Kidney (tissue), 14 donors: ENCODE data around the gene GRIA4. TPM values are rescaled to one million over a fixed set of nuclear protein-coding genes. Genes with fewer than 3 reads are reported as not detected.

Experiments
- DNase-seq, 5 donors: peaks; one replicate each; pipeline ENCODE4 v3.0.0-alpha.2; 2013 to 2020
- FAIRE-seq: peaks from 2 replicates; lab custom pipeline; 2012; peaks lifted over from hg19 to GRCh38; lab: Jason Lieb, UNC
- H3K27ac ChIP-seq, 2 donors: one replicate each; pipeline ENCODE4 v1.7.0; 2013; ENCODE audit warnings: low read depth in 2 of 2, low read length in 2 of 2, inconsistent platforms in 1 of 2
- H3K27me3 ChIP-seq: one replicate; pipeline ENCODE4 v1.7.1; 2013; ENCODE audit warnings: low read length, inconsistent platforms; ENCODE audit not compliant: control insufficient read depth, insufficient read depth
- H3K36me3 ChIP-seq, 3 donors: one replicate each; pipeline versions ENCODE4 v1.7.0 to v1.7.1; 2013; ENCODE audit warnings: low read length in 3 of 3, control low read depth in 1 of 3, inconsistent platforms in 1 of 3; ENCODE audit not compliant: insufficient read depth in 3 of 3, control insufficient read depth in 2 of 3
- H3K4me1 ChIP-seq, 3 donors: one replicate each; pipeline versions ENCODE4 v1.7.0 to v1.7.1; 2013; ENCODE audit warnings: low read length in 3 of 3, inconsistent platforms in 1 of 3, low read depth in 1 of 3; ENCODE audit not compliant: control insufficient read depth in 2 of 3, insufficient read depth in 2 of 3
- H3K4me3 ChIP-seq, 3 donors: one replicate each; pipeline versions ENCODE4 v1.7.0 to v1.8.1; 2013; ENCODE audit warnings: low read length in 3 of 3, control low read depth in 1 of 3, inconsistent platforms in 1 of 3
- H3K9ac ChIP-seq, 3 donors: one replicate each; pipeline versions ENCODE4 v1.7.0 to v1.7.1; 2013; ENCODE audit warnings: low read length in 3 of 3, control low read depth in 1 of 3, inconsistent platforms in 1 of 3
- H3K9me3 ChIP-seq, 3 donors: one replicate each; pipeline versions ENCODE4 v1.7.0 to v1.7.1; 2013; ENCODE audit warnings: low read length in 3 of 3, control low read depth in 1 of 3, inconsistent platforms in 1 of 3; ENCODE audit not compliant: control insufficient read depth in 2 of 3, insufficient read depth in 1 of 3
- intact Hi-C: fragments of 100-400 bp; cut with DNase I; formaldehyde crosslinking; loops from one replicate; pipeline ENCODE4 v1.11.1; 2022
- polyA plus RNA-seq: library from polyadenylated mRNA; stranded (reverse); fragments of 350-450 nt; fragmentation: Illumina TruSeq; extraction: RNeasy Lipid Tissue Mini Kit (QIAGEN cat#74804); gene quantifications from one replicate; pipeline ENCODE4 v1.2.3, GENCODE V29; 2014; ENCODE audit warnings: low read depth, low replicate concordance; ENCODE audit not compliant: insufficient read depth
- total RNA-seq: library from RNA; stranded (reverse); fragmentation: NEBNext Ultra II Directional; extraction: Animal tissue kit (Norgen Biotek cat#: 25700); gene quantifications from one replicate; pipeline ENCODE4 v1.2.1, GENCODE V29; 2021
- TF ChIP-seq, protein P1 (sequence below): IDR thresholded peaks from 3 replicates; pipeline ENCODE4 v1.5.1; 2012; ENCODE audit warnings: mild to moderate bottlenecking, moderate library complexity, borderline replicate concordance; ENCODE audit not compliant: insufficient read depth; ENCODE audit errors: extremely low read depth
- donor health status: control.
- donor health status: control.
- donor health status: control.
- donor health status: control.
- donor health status: control.
- donor health status: DM: yes; HTN: yes; CAD: no.
- donor health status: Normal renal cell carcinoma (clear cell type).

The GRIA4 gene
- total and polyA plus RNA-seq, 2 donors from 2014 or later, result 0.45 TPM; not detected in 1

DNA sequence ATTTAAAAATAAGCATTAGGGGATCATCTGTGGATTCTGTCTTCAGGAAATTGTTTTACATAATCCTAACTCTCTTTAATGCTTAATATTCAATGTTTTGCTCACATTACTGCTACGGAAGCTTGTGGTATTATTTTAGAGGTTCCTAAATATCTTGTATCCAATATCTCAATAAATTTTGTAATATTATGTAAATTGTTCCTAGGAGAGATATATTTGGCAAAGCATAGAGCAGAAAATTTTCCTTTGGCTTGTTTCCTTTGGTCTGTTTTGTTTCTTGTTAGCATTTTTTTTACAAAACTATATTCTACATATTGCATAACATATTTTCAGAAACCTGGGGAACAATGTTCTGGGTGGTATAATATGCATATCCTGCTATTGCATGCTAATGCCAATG lies 144.8 kb downstream of the GRIA4 start:
- FAIRE-seq (no peak), DNase-seq (no peak)
- intact Hi-C loops, result no loop called here
- Histone ChIP-seq H3K9ac (no peak overlapping the region), H3K4me1 (no peaks in the 10 kb centered on the region), H3K27ac (no peak overlapping the region), H3K36me3 (no peaks in the 10 kb centered on the region), H3K9me3 (no peaks in the 10 kb centered on the region), H3K4me3 (no peak overlapping the region), H3K27me3 (no peaks in the 10 kb centered on the region)
- TF ChIP-seq, protein P1, sequence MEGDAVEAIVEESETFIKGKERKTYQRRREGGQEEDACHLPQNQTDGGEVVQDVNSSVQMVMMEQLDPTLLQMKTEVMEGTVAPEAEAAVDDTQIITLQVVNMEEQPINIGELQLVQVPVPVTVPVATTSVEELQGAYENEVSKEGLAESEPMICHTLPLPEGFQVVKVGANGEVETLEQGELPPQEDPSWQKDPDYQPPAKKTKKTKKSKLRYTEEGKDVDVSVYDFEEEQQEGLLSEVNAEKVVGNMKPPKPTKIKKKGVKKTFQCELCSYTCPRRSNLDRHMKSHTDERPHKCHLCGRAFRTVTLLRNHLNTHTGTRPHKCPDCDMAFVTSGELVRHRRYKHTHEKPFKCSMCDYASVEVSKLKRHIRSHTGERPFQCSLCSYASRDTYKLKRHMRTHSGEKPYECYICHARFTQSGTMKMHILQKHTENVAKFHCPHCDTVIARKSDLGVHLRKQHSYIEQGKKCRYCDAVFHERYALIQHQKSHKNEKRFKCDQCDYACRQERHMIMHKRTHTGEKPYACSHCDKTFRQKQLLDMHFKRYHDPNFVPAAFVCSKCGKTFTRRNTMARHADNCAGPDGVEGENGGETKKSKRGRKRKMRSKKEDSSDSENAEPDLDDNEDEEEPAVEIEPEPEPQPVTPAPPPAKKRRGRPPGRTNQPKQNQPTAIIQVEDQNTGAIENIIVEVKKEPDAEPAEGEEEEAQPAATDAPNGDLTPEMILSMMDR, result no peak

DNA sequence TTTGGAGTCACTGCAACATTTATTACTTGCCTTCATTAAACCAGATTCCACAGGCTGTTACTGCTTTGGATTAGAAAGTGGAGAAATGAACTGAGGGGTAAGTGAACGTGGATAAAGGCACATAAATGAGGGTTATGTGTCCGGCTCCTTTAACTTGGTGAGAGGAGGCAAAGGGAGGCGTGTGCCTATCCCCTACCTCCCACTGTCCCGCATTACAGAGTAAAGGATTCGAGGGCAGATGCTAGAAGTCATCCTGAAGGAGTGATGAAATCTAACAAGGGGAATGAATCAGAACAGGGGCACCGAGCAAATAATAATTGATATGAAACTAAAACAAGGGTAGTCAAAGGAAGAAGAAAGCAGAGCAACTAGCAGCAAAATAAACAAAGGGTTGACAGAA lies 147.2 kb downstream of the GRIA4 start:
- Histone ChIP-seq H3K9ac (no peak overlapping the region), H3K36me3 (no peaks in the 10 kb centered on the region), H3K27me3 (no peaks in the 10 kb centered on the region), H3K9me3 (no peaks in the 10 kb centered on the region), H3K4me3 (no peak overlapping the region), H3K27ac (no peak overlapping the region), H3K4me1 (no peaks in the 10 kb centered on the region)
- FAIRE-seq (no peak), DNase-seq (no peak)
- TF ChIP-seq, protein P1, result no peak
- intact Hi-C loops, result no loop called here

DNA sequence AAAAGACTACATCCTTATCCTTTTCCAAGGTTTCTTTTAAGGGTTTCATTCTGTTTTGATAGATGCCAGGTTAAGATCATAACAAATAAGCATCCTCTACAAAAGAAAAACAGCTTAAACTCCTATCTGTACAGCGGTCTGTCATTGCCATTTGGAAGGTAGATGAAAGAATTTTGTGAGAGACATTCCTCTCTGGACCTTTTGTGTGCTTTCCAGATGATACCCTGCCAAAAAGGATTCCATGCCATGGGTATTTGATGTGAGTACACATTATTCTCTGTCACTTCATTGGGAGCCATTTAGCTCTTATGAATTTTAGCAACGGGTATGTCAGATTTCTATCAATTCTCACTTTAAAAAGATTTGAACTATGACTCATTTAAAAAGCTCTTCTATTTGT lies 153.7 kb downstream of the GRIA4 start:
- FAIRE-seq (no peak), DNase-seq (no peak)
- no peaks in the 10 kb centered on the region for H3K4me1 ChIP-seq
- no peak overlapping the region for H3K9ac ChIP-seq
- no peak overlapping the region for H3K27ac ChIP-seq
- TF ChIP-seq, protein P1, result no peak
- H3K4me3 ChIP-seq, result no peak overlapping the region
- H3K36me3 ChIP-seq, result no peaks in the 10 kb centered on the region
- H3K27me3 ChIP-seq, result no peaks in the 10 kb centered on the region
- intact Hi-C loops, result no loop called here
- H3K9me3 ChIP-seq, result no peaks in the 10 kb centered on the region

DNA sequence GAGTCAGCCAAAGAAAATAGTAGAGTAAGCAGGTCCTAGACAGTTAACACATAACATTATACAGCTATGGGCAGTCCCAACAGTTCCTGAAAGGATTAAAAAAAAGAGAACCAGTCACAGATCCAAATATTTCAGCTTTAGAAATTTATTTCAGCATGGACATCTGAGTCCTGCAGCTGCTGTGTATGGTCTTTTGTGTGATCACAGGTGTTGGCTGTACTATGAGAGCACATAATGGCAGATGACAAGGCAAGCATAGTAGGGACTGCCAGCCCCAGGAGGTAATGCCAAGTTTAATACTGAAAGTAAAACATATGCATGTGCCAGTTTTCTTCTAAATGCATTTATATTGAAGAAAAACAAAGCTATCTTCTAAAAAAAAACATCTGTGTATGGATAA lies 158.1 kb downstream of the GRIA4 start:
- no peak overlapping the region for H3K4me3 ChIP-seq
- TF ChIP-seq, protein P1, result no peak
- H3K27me3 ChIP-seq, result no peaks in the 10 kb centered on the region
- H3K27ac ChIP-seq, result no peak overlapping the region
- FAIRE-seq (no peak), DNase-seq (no peak)
- H3K36me3 ChIP-seq, result no peaks in the 10 kb centered on the region
- intact Hi-C loops, result no loop called here
- no peak overlapping the region for H3K9ac ChIP-seq
- no peaks in the 10 kb centered on the region for H3K4me1 ChIP-seq
- H3K9me3 ChIP-seq, result no peaks in the 10 kb centered on the region
